Mononuclear cell (primary cell): ENCODE results near the gene CPZ. TPM values are rescaled to one million over a fixed set of nuclear protein-coding genes. Genes with fewer than 3 reads are reported as not detected.

Experiments
- H3K27me3 ChIP-seq: 2 replicates; pipeline ENCODE4 v1.6.0; 2011; ENCODE audit warnings: low read length, control low read depth; ENCODE audit not compliant: insufficient read depth
- H3K4me1 ChIP-seq: 2 replicates; pipeline ENCODE4 v1.5.1; 2011; ENCODE audit warnings: mild to moderate bottlenecking, low read length, control low read depth; ENCODE audit not compliant: insufficient read depth
- H3K4me3 ChIP-seq: 2 replicates; pipeline ENCODE4 v1.5.1; 2011; ENCODE audit warnings: mild to moderate bottlenecking, low read length, moderate library complexity
- H3K9me3 ChIP-seq: 2 replicates; pipeline ENCODE4 v1.5.1; 2011; ENCODE audit warnings: low read depth, mild to moderate bottlenecking, control low read depth, low read length
- total RNA-seq: library from RNA; depleted of rRNA; stranded (reverse); fragments of >200 nt; gene quantifications from one replicate; pipeline ENCODE4 v1.2.3, GENCODE V29; 2012

CPZ gene
- total RNA-seq, 1 donor: not detected

- no peaks in the 10 kb centered on the region for H3K27me3 ChIP-seq
- no peaks in the 10 kb centered on the region for H3K4me1 ChIP-seq
- H3K4me3 ChIP-seq: no peak overlapping the region
- no peaks in the 10 kb centered on the region for H3K9me3 ChIP-seq
Measured at GRCh38 chr4:8582941-8583654, 9.5 kb upstream of the CPZ start.

DNA sequence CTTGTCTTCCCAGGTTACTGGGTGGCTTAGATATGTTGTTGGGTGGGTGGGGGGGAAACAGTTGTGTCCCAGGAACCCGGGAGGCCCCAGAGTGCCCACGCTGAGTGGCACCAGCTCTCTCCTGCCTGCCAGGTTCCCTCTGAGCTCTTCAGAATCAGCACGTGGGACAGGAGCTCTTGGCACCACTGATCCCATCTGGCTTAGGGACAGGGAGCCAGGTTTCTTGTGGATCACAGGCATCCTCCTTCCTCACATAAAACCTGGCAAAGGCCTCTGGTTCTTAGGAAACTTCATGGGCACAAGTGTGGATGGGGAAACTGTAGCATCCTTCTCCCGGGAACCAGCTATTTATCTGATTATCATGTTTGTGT, 8.9 kb upstream of the CPZ start:
- H3K4me3 ChIP-seq: no peak overlapping the region

GRCh38 chr4:8585186-8585585, 7.4 kb upstream of the CPZ start:
- no peaks in the 10 kb centered on the region for H3K9me3 ChIP-seq
- H3K4me1 ChIP-seq: no peaks in the 10 kb centered on the region
- H3K27me3 ChIP-seq: no peaks in the 10 kb centered on the region
- no peak overlapping the region for H3K4me3 ChIP-seq

More for the DNA sequence above, 8.9 kb upstream of the CPZ start:
- no peaks in the 10 kb centered on the region for H3K4me1 ChIP-seq
- H3K27me3 ChIP-seq: no peaks in the 10 kb centered on the region
- no peaks in the 10 kb centered on the region for H3K9me3 ChIP-seq

- H3K4me3 ChIP-seq: no peak overlapping the region
- no peaks in the 10 kb centered on the region for H3K27me3 ChIP-seq
- H3K9me3 ChIP-seq: no peaks in the 10 kb centered on the region
- H3K4me1 ChIP-seq: no peaks in the 10 kb centered on the region
Measured at GRCh38 chr4:8585721-8586212, 6.8 kb upstream of the CPZ start.

GRCh38 chr4:8586246-8586645, 6.3 kb upstream of the CPZ start:
- no peaks in the 10 kb centered on the region for H3K4me1 ChIP-seq
- no peaks in the 10 kb centered on the region for H3K27me3 ChIP-seq
- H3K4me3 ChIP-seq: no peak overlapping the region
- no peaks in the 10 kb centered on the region for H3K9me3 ChIP-seq

DNA sequence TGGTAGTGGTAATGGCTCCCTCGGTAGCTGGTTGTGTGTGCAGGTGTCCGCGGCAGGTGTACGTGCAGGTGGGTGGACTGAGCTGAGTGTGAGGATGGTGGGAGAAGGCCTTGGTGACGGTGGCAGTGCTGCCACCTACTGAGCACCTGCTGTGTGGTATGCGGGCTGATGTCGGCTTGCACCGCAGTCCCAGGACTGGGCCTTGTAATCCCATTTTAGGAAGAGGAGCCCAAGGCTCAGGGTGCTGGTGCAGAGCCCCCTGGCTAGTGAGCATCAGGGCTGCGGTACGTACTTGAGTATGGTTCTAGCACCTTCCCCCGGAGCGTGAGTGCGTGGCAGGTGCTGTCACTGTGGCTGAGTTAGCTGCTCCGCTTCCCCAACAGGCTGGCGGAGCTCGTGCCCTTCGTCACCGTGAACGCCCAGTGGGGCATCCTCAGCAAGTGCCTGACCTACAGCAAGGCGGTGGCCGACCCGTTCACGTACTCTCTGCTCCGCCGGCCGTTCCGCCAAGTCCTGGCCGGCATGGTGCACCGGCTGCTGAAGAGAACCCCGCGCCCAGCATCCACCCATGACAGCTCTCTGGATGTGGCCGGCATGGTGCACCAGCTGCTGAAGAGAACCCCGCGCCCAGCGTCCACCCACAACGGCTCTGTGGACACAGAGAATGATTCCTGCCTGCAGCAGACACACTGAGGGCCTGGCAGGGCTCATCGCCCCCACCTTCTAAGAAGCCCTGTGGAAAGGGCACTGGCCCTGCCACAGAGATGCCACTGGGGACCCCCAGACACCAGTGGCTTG, 5.7 kb upstream of the CPZ start:
- H3K4me3 ChIP-seq: no peak overlapping the region
- H3K9me3 ChIP-seq: no peaks in the 10 kb centered on the region
- no peaks in the 10 kb centered on the region for H3K4me1 ChIP-seq
- H3K27me3 ChIP-seq: no peaks in the 10 kb centered on the region

GRCh38 chr4:8587469-8588195, 4.9 kb upstream of the CPZ start:
- Histone ChIP-seq H3K4me1 (no peaks in the 10 kb centered on the region), H3K27me3 (no peaks in the 10 kb centered on the region), H3K4me3 (no peak overlapping the region), H3K9me3 (no peaks in the 10 kb centered on the region)

DNA sequence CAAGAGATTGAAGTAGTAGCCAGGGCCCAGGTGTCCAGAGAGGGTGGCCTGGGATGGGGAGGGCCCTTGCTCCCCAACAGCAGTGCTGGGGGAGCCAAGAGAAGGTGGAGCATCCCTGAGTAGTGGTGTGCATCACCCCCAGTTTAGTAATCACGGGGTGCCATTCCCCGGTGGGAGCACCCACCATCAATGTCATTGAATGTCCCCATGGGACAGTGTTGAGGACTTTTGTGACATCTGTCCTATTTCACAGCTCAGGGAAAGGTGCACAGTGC, 4.4 kb upstream of the CPZ start:
- no peaks in the 10 kb centered on the region for H3K27me3 ChIP-seq
- no peaks in the 10 kb centered on the region for H3K4me1 ChIP-seq
- H3K9me3 ChIP-seq: no peaks in the 10 kb centered on the region
- H3K4me3 ChIP-seq: no peak overlapping the region

DNA sequence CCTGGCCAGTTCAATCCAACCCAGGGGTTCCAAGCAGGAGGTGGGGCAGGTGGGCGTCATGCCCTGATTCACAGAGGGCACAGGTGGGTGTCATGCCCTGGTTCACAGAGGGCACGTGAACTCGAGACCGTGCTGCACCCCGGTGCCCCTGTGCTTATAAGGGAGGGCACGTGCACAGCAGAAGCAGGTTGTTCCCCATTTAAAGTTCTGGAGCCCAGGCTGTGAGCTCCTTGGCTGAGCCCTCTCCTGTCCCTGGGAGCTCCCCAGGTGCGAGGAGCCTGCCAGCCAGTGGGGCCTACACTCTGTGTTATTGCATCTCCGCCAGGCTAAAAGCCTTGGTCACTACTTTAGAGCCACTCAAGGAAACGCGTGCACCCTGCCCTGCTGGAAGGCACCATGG, 3.2 kb upstream of the CPZ start:
- Histone ChIP-seq H3K4me3 (no peak overlapping the region), H3K9me3 (no peaks in the 10 kb centered on the region), H3K27me3 (peaks cover 5% of the 10 kb centered on the region), H3K4me1 (no peaks in the 10 kb centered on the region)

GRCh38 chr4:8589823-8590545, 2.6 kb upstream of the CPZ start:
- H3K27me3 ChIP-seq: peaks cover 5% of the 10 kb centered on the region
- no peaks in the 10 kb centered on the region for H3K4me1 ChIP-seq
- H3K4me3 ChIP-seq: no peak overlapping the region
- H3K9me3 ChIP-seq: no peaks in the 10 kb centered on the region

DNA sequence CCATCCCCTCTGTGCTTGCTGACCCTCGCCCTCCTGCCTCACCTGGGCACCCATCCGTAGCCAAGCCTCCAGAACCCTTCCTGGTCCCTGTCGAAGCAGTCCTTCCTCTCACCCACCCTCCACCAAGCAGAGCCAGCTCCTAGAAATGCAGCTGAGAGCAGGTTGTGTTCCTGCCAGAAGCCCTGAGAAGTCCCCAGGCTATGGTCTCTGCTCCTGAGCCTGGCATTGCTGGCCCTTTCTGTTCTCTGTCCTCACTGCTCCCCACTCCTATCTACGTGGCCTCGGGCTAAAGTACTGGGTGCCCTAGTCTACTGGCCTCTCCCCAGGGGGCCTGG, 2.1 kb upstream of the CPZ start:
- Histone ChIP-seq H3K9me3 (no peaks in the 10 kb centered on the region), H3K4me3 (no peak overlapping the region), H3K4me1 (no peaks in the 10 kb centered on the region), H3K27me3 (peaks cover 5% of the 10 kb centered on the region)

DNA sequence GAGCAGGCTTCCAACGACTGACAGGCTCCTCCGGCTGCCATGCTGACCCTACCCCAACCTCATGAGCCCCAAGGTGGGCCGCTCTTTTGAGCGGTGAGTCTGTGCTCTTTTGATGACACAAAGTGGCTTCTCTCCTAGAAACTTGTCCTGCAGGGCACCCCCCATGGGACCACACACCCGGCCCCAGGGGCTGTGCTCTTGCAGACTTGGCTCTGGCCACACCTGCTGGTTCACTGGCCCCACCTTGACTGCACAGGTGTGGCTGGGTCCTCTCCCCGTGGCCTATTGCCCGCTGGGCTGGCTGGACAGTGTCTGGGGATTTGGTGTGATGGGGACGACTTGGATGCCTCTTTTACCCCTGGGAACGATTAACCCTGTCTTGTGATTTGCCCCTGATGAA, 1.5 kb upstream of the CPZ start:
- H3K4me3 ChIP-seq: no peak overlapping the region
- no peaks in the 10 kb centered on the region for H3K4me1 ChIP-seq
- H3K9me3 ChIP-seq: no peaks in the 10 kb centered on the region
- H3K27me3 ChIP-seq: peaks cover 5% of the 10 kb centered on the region

DNA sequence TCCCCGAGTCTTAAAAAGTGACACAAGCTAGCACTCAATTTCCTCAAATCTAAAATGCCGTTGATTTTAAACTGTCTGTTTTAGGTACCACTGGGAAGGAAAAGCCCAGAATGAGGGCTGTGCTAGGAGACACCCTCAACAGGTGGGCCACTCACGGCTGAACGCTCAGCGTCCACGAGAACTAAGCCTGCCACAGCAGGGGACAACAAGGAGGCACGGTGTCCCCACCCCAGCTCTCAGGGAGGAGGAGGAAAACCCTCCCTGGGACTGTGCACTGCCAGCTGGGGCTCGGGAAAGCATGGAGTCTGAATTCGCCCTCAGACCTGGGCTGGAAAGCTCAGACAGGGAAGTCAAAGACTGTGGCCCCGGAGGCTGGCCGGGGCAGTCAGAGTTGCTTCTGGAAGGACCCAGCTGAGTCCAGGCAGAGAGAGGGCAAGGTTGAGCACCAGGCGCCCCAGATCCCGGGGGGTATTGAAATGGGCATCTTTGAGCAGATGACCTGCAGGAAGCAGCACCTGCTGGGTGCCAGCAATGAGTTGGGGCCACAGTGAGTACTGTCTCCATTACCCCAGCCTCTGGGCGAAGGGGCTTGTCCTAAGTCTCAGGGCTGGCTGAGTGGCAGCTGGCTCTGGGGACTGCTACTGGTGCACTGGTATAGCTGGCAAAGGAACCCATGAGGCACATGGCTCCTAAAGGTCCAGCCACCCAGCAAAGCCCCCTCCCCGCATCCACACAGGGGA, 769 bp upstream of the CPZ start:
- Histone ChIP-seq H3K27me3 (peaks cover 5% of the 10 kb centered on the region), H3K4me1 (no peaks in the 10 kb centered on the region), H3K4me3 (no peak overlapping the region), H3K9me3 (no peaks in the 10 kb centered on the region)

DNA sequence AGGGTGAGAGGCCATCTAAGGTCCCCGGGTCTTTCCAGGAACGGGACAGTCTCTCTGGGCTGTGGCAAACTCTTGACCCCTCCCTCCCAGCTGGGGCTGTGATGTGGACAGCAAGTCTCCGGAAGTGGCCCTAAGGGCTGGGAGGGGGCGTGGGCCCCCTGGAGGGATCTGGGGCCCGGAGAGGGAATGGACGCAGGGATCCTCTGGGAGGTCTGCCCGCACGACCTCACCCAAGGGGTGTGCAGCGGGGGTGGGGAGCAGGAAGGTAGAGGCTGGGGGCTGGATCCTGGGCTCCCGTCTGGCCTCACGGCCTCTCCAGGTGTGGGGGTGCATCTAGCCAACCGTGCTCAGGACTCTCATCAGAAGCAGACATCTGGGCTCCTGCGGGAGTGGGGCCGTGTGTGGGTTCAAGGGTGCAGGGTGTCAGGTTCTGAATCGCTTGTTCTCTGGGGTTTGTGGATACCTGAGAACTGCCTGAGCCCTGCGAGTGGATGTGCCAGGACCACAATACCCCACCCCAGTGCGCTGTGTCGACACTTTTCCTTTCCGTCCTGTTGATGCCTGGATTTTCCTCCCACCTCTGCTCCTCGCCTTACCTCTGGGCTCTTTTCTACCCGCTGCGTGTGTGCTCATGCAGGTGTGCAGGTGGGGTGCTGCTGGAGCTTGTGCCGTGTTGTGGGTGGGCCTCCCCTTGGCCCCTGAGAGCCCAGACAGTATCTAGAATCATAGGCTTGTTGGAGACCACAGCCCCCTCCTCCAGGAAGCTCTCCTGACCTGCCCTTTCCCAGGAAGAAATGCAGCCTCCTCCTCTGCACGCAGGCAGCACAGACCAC, 915 bp downstream of the CPZ start:
- H3K4me1 ChIP-seq: no peaks in the 10 kb centered on the region
- no peak overlapping the region for H3K4me3 ChIP-seq
- no peaks in the 10 kb centered on the region for H3K9me3 ChIP-seq
- peaks cover 5% of the 10 kb centered on the region for H3K27me3 ChIP-seq
